COLO668 (cell line): ENCODE measurements around the gene NHLRC4.
"Not testable (repeated sequence)": the region's sequence is repeated elsewhere in the genome, so short reads cannot be mapped to it uniquely, and the experiment has no call there.

Source experiments
- DNase-seq: peaks from one replicate; lab custom pipeline; 2025; ENCODE audit not compliant: unreplicated experiment; lab: John Stamatoyannopoulos, UW

NHLRC4 gene

GRCh38 chr16:596736-597060, 29.9 kb downstream of the NHLRC4 start:
- DNase-seq: no peak

GRCh38 chr16:597655-598054, 30.9 kb downstream of the NHLRC4 start:
- not testable (repeated sequence) for DNase-seq

- peak; percentile 45 for DNase-seq
Measured at GRCh38 chr16:598823-599739, 32.3 kb downstream of the NHLRC4 start.

- peak; percentile 18 for DNase-seq
Measured at GRCh38 chr16:600781-601180, 34.0 kb downstream of the NHLRC4 start.

- DNase-seq: no peak
Measured at GRCh38 chr16:603933-604332, 37.1 kb downstream of the NHLRC4 start.

GRCh38 chr16:606656-607307, 40.0 kb downstream of the NHLRC4 start:
- DNase-seq: no peak

- DNase-seq: peak; percentile 37
Measured at GRCh38 chr16:608019-608418, 41.2 kb downstream of the NHLRC4 start.

- no peak for DNase-seq
Measured at GRCh38 chr16:609316-609715, 42.5 kb downstream of the NHLRC4 start.

GRCh38 chr16:609984-610383, 43.2 kb downstream of the NHLRC4 start:
- no peak for DNase-seq

- DNase-seq: peak; percentile 55
Measured at GRCh38 chr16:610513-611381, 43.9 kb downstream of the NHLRC4 start.

GRCh38 chr16:615122-615521, 48.3 kb downstream of the NHLRC4 start:
- DNase-seq: no peak

- peak; percentile 38 for DNase-seq
Measured at GRCh38 chr16:616733-617586, 50.2 kb downstream of the NHLRC4 start.

- DNase-seq: peak; percentile 49
Measured at GRCh38 chr16:617855-618254, 51.0 kb downstream of the NHLRC4 start.
